H9 (cell line): ENCODE measurements around the gene OR14I1. TPM values are rescaled to one million over a fixed set of nuclear protein-coding genes. Genes with fewer than 3 reads are reported as not detected.

ENCODE experiments used
- total RNA-seq: library from RNA; stranded (reverse); gene quantifications from 2 replicates; pipeline ENCODE4 v1.2.1, GENCODE V29; 2021

Gene OR14I1
- total RNA-seq, 1 experiment from 2014 or later = not detected

Other genes with a start within 250 kb of the OR14I1 start
- not detected in 2 replicates for gene OR2T3, start 229.4 kb downstream of the OR14I1 start, total RNA-seq
- not detected in 2 replicates for gene OR2T5, start 214.2 kb downstream of the OR14I1 start, total RNA-seq
- not detected in 2 replicates for gene OR2G6, start 194.7 kb downstream of the OR14I1 start, total RNA-seq
- not detected in 2 replicates for gene OR2T29, start 140.0 kb downstream of the OR14I1 start, total RNA-seq
- not detected in 2 replicates for gene OR2T34, start 128.0 kb downstream of the OR14I1 start, total RNA-seq
- gene OR2T10, start 105.1 kb downstream of the OR14I1 start, total RNA-seq = not detected in 2 replicates
- gene OR2T11, start 67.7 kb downstream of the OR14I1 start, total RNA-seq = not detected in 2 replicates
- not detected in 2 replicates for gene OR2T35, start 57.5 kb downstream of the OR14I1 start, total RNA-seq
- not detected in 2 replicates for gene OR2T27, start 47.2 kb downstream of the OR14I1 start, total RNA-seq
- not detected in 2 replicates for gene LYPD8, start 53.0 kb upstream of the OR14I1 start, total RNA-seq
- 27.6 and 28.8 TPM in 2 replicates for gene SH3BP5L, start 123.1 kb upstream of the OR14I1 start, total RNA-seq
- 28.5 and 29.4 TPM in 2 replicates for gene ZNF672, start 135.5 kb upstream of the OR14I1 start, total RNA-seq
- gene ZNF692, start 156.3 kb upstream of the OR14I1 start, total RNA-seq = 40.0 and 40.1 TPM in 2 replicates
- 10.4 and 10.6 TPM in 2 replicates for gene PGBD2, start 203.5 kb upstream of the OR14I1 start, total RNA-seq